ENCODE results near the gene RPS6KA5.

DNA sequence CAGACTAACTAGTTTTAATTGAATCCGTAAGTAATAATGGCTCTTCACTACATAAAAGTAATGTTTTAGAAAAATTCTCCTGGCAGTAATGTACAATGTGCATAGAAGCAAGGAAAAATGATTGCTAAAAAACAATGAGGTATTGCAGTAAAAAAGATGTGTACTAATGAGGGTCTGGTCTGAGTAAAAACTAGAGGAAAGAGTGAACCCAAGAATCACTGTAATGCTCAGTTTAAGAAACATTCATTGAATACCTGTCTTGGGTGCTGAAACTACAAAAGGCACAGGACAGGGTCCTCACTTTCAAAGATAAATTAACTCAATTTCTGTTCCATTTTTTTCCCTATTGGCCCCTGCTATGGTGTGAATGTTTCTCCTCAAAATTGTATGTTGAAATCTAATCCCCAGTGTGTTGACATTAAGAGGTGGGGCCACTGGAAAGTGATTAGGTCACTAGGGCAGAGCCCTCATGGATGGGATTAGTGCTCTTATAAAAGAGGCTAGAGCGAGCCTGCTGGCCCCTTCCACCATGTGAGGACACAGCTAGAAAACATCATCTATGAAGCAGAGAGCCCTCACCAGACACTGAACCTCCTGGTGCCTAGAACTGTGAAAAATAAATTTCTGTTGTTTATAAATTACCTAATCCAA lies 51.6 kb downstream of the RPS6KA5 start:
- no peak for TF ChIP-seq CTCF (IDR thresholded peaks at IDR 0.05; ENCODE audit: insufficient read depth, low read length)
- no peak for TF ChIP-seq GABPA (IDR thresholded peaks at IDR 0.05; ENCODE audit: low read depth)
- TF ChIP-seq, protein P1, sequence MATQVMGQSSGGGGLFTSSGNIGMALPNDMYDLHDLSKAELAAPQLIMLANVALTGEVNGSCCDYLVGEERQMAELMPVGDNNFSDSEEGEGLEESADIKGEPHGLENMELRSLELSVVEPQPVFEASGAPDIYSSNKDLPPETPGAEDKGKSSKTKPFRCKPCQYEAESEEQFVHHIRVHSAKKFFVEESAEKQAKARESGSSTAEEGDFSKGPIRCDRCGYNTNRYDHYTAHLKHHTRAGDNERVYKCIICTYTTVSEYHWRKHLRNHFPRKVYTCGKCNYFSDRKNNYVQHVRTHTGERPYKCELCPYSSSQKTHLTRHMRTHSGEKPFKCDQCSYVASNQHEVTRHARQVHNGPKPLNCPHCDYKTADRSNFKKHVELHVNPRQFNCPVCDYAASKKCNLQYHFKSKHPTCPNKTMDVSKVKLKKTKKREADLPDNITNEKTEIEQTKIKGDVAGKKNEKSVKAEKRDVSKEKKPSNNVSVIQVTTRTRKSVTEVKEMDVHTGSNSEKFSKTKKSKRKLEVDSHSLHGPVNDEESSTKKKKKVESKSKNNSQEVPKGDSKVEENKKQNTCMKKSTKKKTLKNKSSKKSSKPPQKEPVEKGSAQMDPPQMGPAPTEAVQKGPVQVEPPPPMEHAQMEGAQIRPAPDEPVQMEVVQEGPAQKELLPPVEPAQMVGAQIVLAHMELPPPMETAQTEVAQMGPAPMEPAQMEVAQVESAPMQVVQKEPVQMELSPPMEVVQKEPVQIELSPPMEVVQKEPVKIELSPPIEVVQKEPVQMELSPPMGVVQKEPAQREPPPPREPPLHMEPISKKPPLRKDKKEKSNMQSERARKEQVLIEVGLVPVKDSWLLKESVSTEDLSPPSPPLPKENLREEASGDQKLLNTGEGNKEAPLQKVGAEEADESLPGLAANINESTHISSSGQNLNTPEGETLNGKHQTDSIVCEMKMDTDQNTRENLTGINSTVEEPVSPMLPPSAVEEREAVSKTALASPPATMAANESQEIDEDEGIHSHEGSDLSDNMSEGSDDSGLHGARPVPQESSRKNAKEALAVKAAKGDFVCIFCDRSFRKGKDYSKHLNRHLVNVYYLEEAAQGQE (IDR thresholded peaks at IDR 0.05; ENCODE audit: insufficient replicate concordance, low read depth): no peak
- TF ChIP-seq POLR2AphosphoS5 (IDR thresholded peaks at IDR 0.05; ENCODE audit: low read depth): no peak

Data from HL-60 (cell line).